Esophagus squamous epithelium (tissue), 4 donors: Measurements from ENCODE around the gene PRDM4.
"Not testable (repeated sequence)": the region's sequence is repeated elsewhere in the genome, so short reads cannot be mapped to it uniquely, and the experiment has no call there.

Experiments used
- CTCF ChIP-seq, 6 experiments: fragments of 450-650 bp in 4 of 6; fragments of 200-600 bp in 2 of 6; sonication (generic) in 2 of 6; IDR thresholded peaks; one replicate each; pipeline ENCODE4 v1.5.1; 2016 to 2019; ENCODE audit warnings: antibody characterized with exemption in 6 of 6, mild to moderate bottlenecking in 4 of 6, moderate library complexity in 4 of 6
- POLR2A ChIP-seq, 4 donors: fragments of 450-650 bp; IDR thresholded peaks; one replicate each; pipeline ENCODE4 v1.6.1; 2017; ENCODE audit warnings: antibody characterized with exemption in 4 of 4, mild to moderate bottlenecking in 4 of 4, moderate library complexity in 3 of 4

GRCh38 chr12:107727742-107728141 is 33.2 kb downstream of the PRDM4 start:
- TF ChIP-seq CTCF, POLR2A (IDR thresholded peaks at IDR 0.05): not testable (repeated sequence)
